Stomach (tissue), 9 donors: ENCODE results near the gene SECISBP2. TPM values are rescaled to one million over a fixed set of nuclear protein-coding genes. Genes with fewer than 3 reads are reported as not detected.

ENCODE experiments used
- DNase-seq, 2 donors: peaks; one replicate each; pipeline versions ENCODE4 v3.0.0 to v3.0.0-alpha.2; 2013 to 2019
- H3K27ac ChIP-seq, 5 donors: fragments of 200-600 bp in 4 of 5; sonication (generic) in 4 of 5; one replicate each; pipeline ENCODE4 v1.5.1; 2013 to 2019; ENCODE audit warnings: mild to moderate bottlenecking in 1 of 5, moderate library complexity in 1 of 5
- H3K27me3 ChIP-seq, 3 donors: fragments of 200-600 bp; sonication (generic); one replicate each; pipeline ENCODE4 v1.5.1; 2017 to 2019; ENCODE audit warnings: mixed run types in 1 of 3
- H3K36me3 ChIP-seq, 4 donors: fragments of 200-600 bp; sonication (generic); 1 replicate in 3 of 4; 2 replicates in 1 of 4; pipeline ENCODE4 v1.5.1; 2016 to 2019
- H3K4me1 ChIP-seq, 4 donors: fragments of 200-600 bp; sonication (generic); one replicate each; pipeline ENCODE4 v1.5.1; 2016 to 2019
- H3K4me3 ChIP-seq, 4 donors: fragments of 200-600 bp; sonication (generic) in 3 of 4; one replicate each; pipeline ENCODE4 v1.5.1; 2016 to 2019; ENCODE audit warnings: mild to moderate bottlenecking in 1 of 4
- H3K9me3 ChIP-seq, 4 donors: fragments of 200-600 bp; sonication (generic); one replicate each; pipeline ENCODE4 v1.5.1; 2016 to 2019
- CTCF ChIP-seq, 7 experiments: fragments of 450-650 bp in 4 of 7; fragments of 200-600 bp in 3 of 7; sonication (generic) in 3 of 7; IDR thresholded peaks; one replicate each; pipeline ENCODE4 v1.5.1; 2016 to 2019; ENCODE audit warnings: antibody characterized with exemption in 7 of 7, control low read depth in 2 of 7, mild to moderate bottlenecking in 1 of 7
- EP300 ChIP-seq: sonication (generic); formaldehyde crosslinking; IDR thresholded peaks from one replicate; pipeline ENCODE4 v1.6.1; 2017; ENCODE audit warnings: antibody characterized with exemption
- POLR2A ChIP-seq, 4 donors: fragments of 450-650 bp; IDR thresholded peaks; one replicate each; pipeline ENCODE4 v1.6.1; 2016; ENCODE audit warnings: antibody characterized with exemption in 4 of 4, control low read depth in 2 of 4, mild to moderate bottlenecking in 1 of 4, moderate library complexity in 1 of 4
- POLR2AphosphoS5 ChIP-seq, 3 donors: sonication (generic); formaldehyde crosslinking; IDR thresholded peaks; one replicate each; pipeline ENCODE4 v1.6.1; 2016; ENCODE audit warnings: antibody characterized with exemption in 3 of 3
- WGBS, 5 donors: extraction: QIAGEN DNeasy Blood & Tissue Kit in 3 of 5; methylation state at CpG; one replicate each; pipeline versions ENCODE4 v1.1.5 to v1.1.7; 2013 to 2018; 5-methylcytosine and 5-hydroxymethylcytosine counted together
- intact Hi-C: fragments of 100-400 bp; cut with DNase I; formaldehyde crosslinking; loops from one replicate; pipeline ENCODE4 v1.15.1; 2023; ENCODE audit warnings: low total_unique reads
- polyA plus RNA-seq, 3 donors: library from polyadenylated mRNA; stranded (reverse); fragments of 200-250 nt; gene quantifications; one replicate each; pipeline ENCODE4 v1.2.3, GENCODE V29; 2013
- total RNA-seq, 5 donors: library from RNA; depleted of rRNA; stranded (reverse); fragments of >200 nt; gene quantifications; one replicate each; pipeline versions ENCODE4 v1.1.0 to v1.2.3, GENCODE V29; 2014 to 2016
- donor health status: healthy with polysubstance abuse.
- donor health status: Bipolar disorder and iron deficiency.
- donor health status: healthy.

SECISBP2 gene
- total and polyA plus RNA-seq, 8 donors = 18.1 to 136 (median 70.3) TPM

- no peak for TF ChIP-seq POLR2AphosphoS5 (IDR thresholded peaks at IDR 0.05)
- TF ChIP-seq CTCF (IDR thresholded peaks at IDR 0.05) = no peak
- no peak for TF ChIP-seq EP300
- no peak for TF ChIP-seq POLR2A (IDR thresholded peaks at IDR 0.05)
- Histone ChIP-seq H3K27ac (peak overlapping the region in 3 of 5 donors; percentile 29 to 77 (median 76)), H3K4me1 (peaks cover 24 to 40% (median 33%) of the 10 kb centered on the region in 4 donors), H3K36me3 (peaks cover 66 to 100% (median 97%) of the 10 kb centered on the region in 4 donors), H3K27me3 (no peaks in the 10 kb centered on the region), H3K9me3 (no peaks in the 10 kb centered on the region), H3K4me3 (no peak overlapping the region)
- intact Hi-C loops = no loop called here
- 93 to 97% (median 96%) methylated on average over 11 of the region's 11 CpGs for WGBS, 5 donors
- DNase-seq = no peak
Measured at GRCh38 chr9:89386206-89386605, 67.9 kb downstream of the SECISBP2 start.

- Histone ChIP-seq H3K27ac (peak overlapping the region in 4 of 5 donors; percentile 29 to 77 (median 72)), H3K27me3 (no peaks in the 10 kb centered on the region), H3K36me3 (peaks cover 68 to 100% (median 97%) of the 10 kb centered on the region in 4 donors), H3K4me1 (peaks cover 29 to 46% (median 37%) of the 10 kb centered on the region in 4 donors), H3K4me3 (no peak overlapping the region), H3K9me3 (no peaks in the 10 kb centered on the region)
- TF ChIP-seq POLR2AphosphoS5 (IDR thresholded peaks at IDR 0.05) (peak in 2 of 3 donors; percentile 28 to 61), POLR2A (IDR thresholded peaks at IDR 0.05) (no peak), CTCF (IDR thresholded peaks at IDR 0.05) (peak in 1 of 7 experiments; percentile 8), EP300 (no peak)
- intact Hi-C loops = no loop called here
- peak in 1 of 2 donors; percentile 92 for DNase-seq
- WGBS, 5 donors = 36 to 63% (median 46%) methylated on average over 7 to 11 of the region's 11 CpGs
Measured at GRCh38 chr9:89386797-89387196, 68.5 kb downstream of the SECISBP2 start.

- H3K27ac ChIP-seq = peak overlapping the region in 3 of 5 donors; percentile 68 to 77 (median 76)
- WGBS, 5 donors = 89 to 93% (median 91%) methylated on average over 20 of the region's 20 CpGs
- no peak for DNase-seq
- intact Hi-C loops = no loop called here
- H3K4me3 ChIP-seq = no peak overlapping the region
- no peak for TF ChIP-seq EP300
- TF ChIP-seq POLR2AphosphoS5 (IDR thresholded peaks at IDR 0.05) = no peak
- H3K9me3 ChIP-seq = no peaks in the 10 kb centered on the region
- no peaks in the 10 kb centered on the region for H3K27me3 ChIP-seq
- H3K4me1 ChIP-seq = peaks cover 29 to 48% (median 37%) of the 10 kb centered on the region in 4 donors
- H3K36me3 ChIP-seq = peaks cover 69 to 100% (median 97%) of the 10 kb centered on the region in 4 donors
Measured at GRCh38 chr9:89387197-89387849, 69.0 kb downstream of the SECISBP2 start.

- peak; percentile 42 to 47 for DNase-seq
- H3K4me3 ChIP-seq = no peak overlapping the region
- peak overlapping the region; percentile 23 to 77 (median 76) for H3K27ac ChIP-seq
- 72 to 90% (median 88%) methylated on average over 17 to 19 of the region's 19 CpGs for WGBS, 5 donors
- no peaks in the 10 kb centered on the region for H3K9me3 ChIP-seq
- intact Hi-C loops = no loop called here
- H3K4me1 ChIP-seq = peaks cover 29 to 48% (median 37%) of the 10 kb centered on the region in 4 donors
- TF ChIP-seq CTCF (IDR thresholded peaks at IDR 0.05) (no peak), POLR2AphosphoS5 (IDR thresholded peaks at IDR 0.05) (peak; percentile 67 to 89 (median 87))
- peaks cover 76 to 100% (median 97%) of the 10 kb centered on the region in 4 donors for H3K36me3 ChIP-seq
- no peaks in the 10 kb centered on the region for H3K27me3 ChIP-seq
Measured at GRCh38 chr9:89388084-89388867, 70.0 kb downstream of the SECISBP2 start.
